HEK293 (cell line): ENCODE results near the gene TSPAN10.

Experiments used
- GLI4 ChIP-seq: fragments of 450-650 bp; formaldehyde crosslinking; IDR thresholded peaks from 2 replicates; pipeline ENCODE4 v1.5.1; 2016; ENCODE audit warnings: missing biosample characterization, missing genetic modification characterization
- HOXC10 ChIP-seq: sonication (generic); formaldehyde crosslinking; IDR thresholded peaks from 2 replicates; pipeline ENCODE4 v1.8.1; 2023; ENCODE audit warnings: mild to moderate bottlenecking, missing genetic modification reagents
- SCRT2 ChIP-seq: fragments of 450-650 bp; formaldehyde crosslinking; IDR thresholded peaks from 2 replicates; pipeline ENCODE4 v1.5.1; 2016; ENCODE audit warnings: missing biosample characterization, missing genetic modification characterization
- TCF7L2 ChIP-seq: IDR thresholded peaks from 2 replicates; pipeline ENCODE4 v1.6.1; 2011; ENCODE audit warnings: low read depth, mild to moderate bottlenecking, inconsistent platforms, low read length, moderate library complexity, borderline replicate concordance
- ZFP3 ChIP-seq: fragments of 450-650 bp; formaldehyde crosslinking; IDR thresholded peaks from 2 replicates; pipeline ENCODE4 v1.5.1; 2016; ENCODE audit warnings: low read depth, missing biosample characterization, missing genetic modification characterization
- ZIC2 ChIP-seq: fragments of 450-650 bp; formaldehyde crosslinking; IDR thresholded peaks from 2 replicates; pipeline ENCODE4 v1.5.1; 2016; ENCODE audit warnings: missing biosample characterization, missing genetic modification characterization
- ZNF174 ChIP-seq: fragments of 450-650 bp; formaldehyde crosslinking; IDR thresholded peaks from 2 replicates; pipeline ENCODE4 v1.5.0; 2017; ENCODE audit warnings: missing biosample characterization, mild to moderate bottlenecking, missing genetic modification characterization
- ZNF335 ChIP-seq: fragments of 450-650 bp; formaldehyde crosslinking; conservative IDR thresholded peaks from 2 replicates; pipeline ENCODE4 v1.5.1; 2016; ENCODE audit warnings: missing biosample characterization, missing genetic modification characterization
- ZNF37A ChIP-seq: fragments of 450-650 bp; IDR thresholded peaks from 2 replicates; pipeline ENCODE4 v1.5.1; 2018; ENCODE audit warnings: missing biosample characterization, missing genetic modification characterization
- ZNF501 ChIP-seq: fragments of 450-650 bp; formaldehyde crosslinking; IDR thresholded peaks from 2 replicates; pipeline ENCODE4 v1.5.1; 2016; ENCODE audit warnings: missing biosample characterization, missing genetic modification characterization
- ZNF544 ChIP-seq: fragments of 450-650 bp; formaldehyde crosslinking; IDR thresholded peaks from 2 replicates; pipeline ENCODE4 v1.5.0; 2017; ENCODE audit warnings: missing biosample characterization, missing genetic modification characterization
- ZNF549 ChIP-seq: fragments of 450-650 bp; IDR thresholded peaks from 2 replicates; pipeline ENCODE4 v1.5.1; 2018; ENCODE audit warnings: missing biosample characterization, missing genetic modification characterization, mild to moderate bottlenecking, inconsistent platforms, moderate library complexity
- ZNF654 ChIP-seq: fragments of 450-650 bp; formaldehyde crosslinking; IDR thresholded peaks from 2 replicates; pipeline ENCODE4 v1.5.1; 2016; ENCODE audit warnings: low read depth, missing biosample characterization, missing genetic modification characterization
- ZNF660 ChIP-seq: fragments of 450-650 bp; IDR thresholded peaks from 2 replicates; pipeline ENCODE4 v1.5.1; 2018; ENCODE audit warnings: missing biosample characterization, mild to moderate bottlenecking, missing genetic modification characterization
- ZNF664 ChIP-seq: fragments of 450-650 bp; formaldehyde crosslinking; IDR thresholded peaks from 2 replicates; pipeline ENCODE4 v1.5.1; 2016; ENCODE audit warnings: missing biosample characterization, missing genetic modification characterization
- TF ChIP-seq, protein P1 (sequence below): fragments of 450-650 bp; formaldehyde crosslinking; IDR thresholded peaks from 2 replicates; pipeline ENCODE4 v1.5.1; 2016; ENCODE audit warnings: missing biosample characterization, missing genetic modification characterization
- TF ChIP-seq, protein P2 (sequence below): fragments of 450-650 bp; formaldehyde crosslinking; IDR thresholded peaks from 2 replicates; pipeline ENCODE4 v1.5.1; 2016; ENCODE audit warnings: missing biosample characterization, missing genetic modification characterization, low read depth
- TF ChIP-seq, protein P3 (sequence below): fragments of 450-650 bp; formaldehyde crosslinking; IDR thresholded peaks from 2 replicates; pipeline ENCODE4 v1.5.1; 2016; ENCODE audit warnings: missing biosample characterization, missing genetic modification characterization
- TF ChIP-seq, protein P4 (sequence below): fragments of 450-650 bp; formaldehyde crosslinking; IDR thresholded peaks from 2 replicates; pipeline ENCODE4 v1.5.1; 2017; ENCODE audit warnings: missing biosample characterization, missing genetic modification characterization
- TF ChIP-seq, protein P5 (sequence below): fragments of 450-650 bp; formaldehyde crosslinking; conservative IDR thresholded peaks from 2 replicates; pipeline ENCODE4 v1.5.1; 2016; ENCODE audit warnings: low read depth, missing biosample characterization, missing genetic modification characterization
- TF ChIP-seq, protein P6 (sequence below): fragments of 450-650 bp; formaldehyde crosslinking; IDR thresholded peaks from 2 replicates; pipeline ENCODE4 v1.5.1; 2016; ENCODE audit warnings: missing biosample characterization, missing genetic modification characterization

The TSPAN10 gene

DNA sequence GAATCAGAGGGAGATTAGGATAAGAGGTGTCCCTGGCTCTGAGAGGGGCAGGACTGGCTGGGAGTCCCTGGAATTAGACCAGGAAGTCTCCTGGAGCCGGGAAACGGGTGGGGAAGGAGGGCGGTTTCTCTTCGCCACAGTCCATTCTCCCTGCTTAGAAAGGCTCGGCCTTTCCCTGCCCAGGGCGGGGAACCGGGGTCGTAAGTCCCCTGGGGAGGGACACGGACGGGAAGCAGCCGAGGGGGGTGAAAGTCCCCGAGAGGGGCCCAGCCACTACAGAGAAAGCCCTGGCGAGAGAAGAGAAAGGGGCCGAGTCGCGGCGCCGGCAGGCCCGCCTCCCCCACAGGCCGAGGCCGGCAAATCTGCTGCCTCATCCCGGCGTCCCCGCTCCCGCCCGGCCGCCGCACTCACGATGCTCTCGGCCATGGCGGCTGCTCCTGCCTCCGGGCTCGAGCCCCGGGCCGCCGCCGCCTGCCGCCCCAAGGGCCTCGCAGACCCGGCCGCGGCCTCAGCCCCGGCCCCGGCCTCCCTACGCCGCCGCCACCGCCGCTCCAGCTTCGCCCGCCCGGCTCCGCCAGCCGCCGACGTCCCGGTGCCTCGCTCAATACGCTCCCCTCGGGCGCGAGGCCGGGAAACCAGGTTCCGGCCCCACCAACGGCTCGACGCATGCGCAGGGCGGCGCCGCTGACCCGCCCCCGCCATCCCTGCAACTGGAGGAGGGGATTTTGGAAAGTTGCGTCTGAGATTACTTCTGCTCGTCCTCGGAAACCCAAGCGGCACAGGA, at the start of gene TSPAN10, which contains the start of gene NPLOC4 (continued):
- TF ChIP-seq, protein P1, sequence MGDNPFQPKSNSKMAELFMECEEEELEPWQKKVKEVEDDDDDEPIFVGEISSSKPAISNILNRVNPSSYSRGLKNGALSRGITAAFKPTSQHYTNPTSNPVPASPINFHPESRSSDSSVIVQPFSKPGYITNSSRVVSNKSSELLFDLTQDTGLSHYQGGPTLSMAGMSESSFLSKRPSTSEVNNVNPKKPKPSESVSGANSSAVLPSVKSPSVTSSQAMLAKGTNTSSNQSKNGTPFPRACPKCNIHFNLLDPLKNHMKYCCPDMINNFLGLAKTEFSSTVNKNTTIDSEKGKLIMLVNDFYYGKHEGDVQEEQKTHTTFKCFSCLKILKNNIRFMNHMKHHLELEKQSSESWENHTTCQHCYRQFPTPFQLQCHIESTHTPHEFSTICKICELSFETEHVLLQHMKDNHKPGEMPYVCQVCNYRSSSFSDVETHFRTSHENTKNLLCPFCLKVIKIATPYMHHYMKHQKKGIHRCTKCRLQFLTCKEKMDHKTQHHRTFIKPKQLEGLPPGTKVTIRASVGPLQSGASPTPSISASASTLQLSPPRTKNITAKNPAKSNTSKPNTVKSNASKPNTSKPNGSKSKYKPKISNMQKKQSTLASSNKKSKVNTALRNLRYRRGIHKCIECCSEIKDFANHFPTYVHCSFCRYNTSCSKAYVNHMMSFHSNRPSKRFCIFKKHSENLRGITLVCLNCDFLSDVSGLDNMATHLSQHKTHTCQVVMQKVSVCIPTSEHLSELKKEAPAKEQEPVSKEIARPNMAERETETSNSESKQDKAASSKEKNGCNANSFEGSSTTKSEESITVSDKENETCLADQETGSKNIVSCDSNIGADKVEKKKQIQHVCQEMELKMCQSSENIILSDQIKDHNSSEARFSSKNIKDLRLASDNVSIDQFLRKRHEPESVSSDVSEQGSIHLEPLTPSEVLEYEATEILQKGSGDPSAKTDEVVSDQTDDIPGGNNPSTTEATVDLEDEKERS, result no peak
- TF ChIP-seq ZNF544 (tag by site-specific recombination) (no peak), GLI4 (no peak), ZNF501 (tag by site-specific recombination) (no peak), ZFP3 (no peak), ZNF660 (tag by site-specific recombination) (peak; percentile 97), ZNF174 (no peak), ZNF654 (no peak), ZNF549 (no peak), TCF7L2 (no peak), ZNF335 (peak; percentile 37), ZNF664 (tag by site-specific recombination) (no peak), ZIC2 (tag by site-specific recombination) (no peak), SCRT2 (tag by site-specific recombination) (no peak), HOXC10 (no peak), ZNF37A (tag by site-specific recombination) (0 out of 2 replicates have a peak, but pooled peaks have one; percentile 19)
- TF ChIP-seq, protein P2, sequence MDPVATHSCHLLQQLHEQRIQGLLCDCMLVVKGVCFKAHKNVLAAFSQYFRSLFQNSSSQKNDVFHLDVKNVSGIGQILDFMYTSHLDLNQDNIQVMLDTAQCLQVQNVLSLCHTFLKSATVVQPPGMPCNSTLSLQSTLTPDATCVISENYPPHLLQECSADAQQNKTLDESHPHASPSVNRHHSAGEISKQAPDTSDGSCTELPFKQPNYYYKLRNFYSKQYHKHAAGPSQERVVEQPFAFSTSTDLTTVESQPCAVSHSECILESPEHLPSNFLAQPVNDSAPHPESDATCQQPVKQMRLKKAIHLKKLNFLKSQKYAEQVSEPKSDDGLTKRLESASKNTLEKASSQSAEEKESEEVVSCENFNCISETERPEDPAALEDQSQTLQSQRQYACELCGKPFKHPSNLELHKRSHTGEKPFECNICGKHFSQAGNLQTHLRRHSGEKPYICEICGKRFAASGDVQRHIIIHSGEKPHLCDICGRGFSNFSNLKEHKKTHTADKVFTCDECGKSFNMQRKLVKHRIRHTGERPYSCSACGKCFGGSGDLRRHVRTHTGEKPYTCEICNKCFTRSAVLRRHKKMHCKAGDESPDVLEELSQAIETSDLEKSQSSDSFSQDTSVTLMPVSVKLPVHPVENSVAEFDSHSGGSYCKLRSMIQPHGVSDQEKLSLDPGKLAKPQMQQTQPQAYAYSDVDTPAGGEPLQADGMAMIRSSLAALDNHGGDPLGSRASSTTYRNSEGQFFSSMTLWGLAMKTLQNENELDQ (tag by site-specific recombination), result no peak
- TF ChIP-seq, protein P3, sequence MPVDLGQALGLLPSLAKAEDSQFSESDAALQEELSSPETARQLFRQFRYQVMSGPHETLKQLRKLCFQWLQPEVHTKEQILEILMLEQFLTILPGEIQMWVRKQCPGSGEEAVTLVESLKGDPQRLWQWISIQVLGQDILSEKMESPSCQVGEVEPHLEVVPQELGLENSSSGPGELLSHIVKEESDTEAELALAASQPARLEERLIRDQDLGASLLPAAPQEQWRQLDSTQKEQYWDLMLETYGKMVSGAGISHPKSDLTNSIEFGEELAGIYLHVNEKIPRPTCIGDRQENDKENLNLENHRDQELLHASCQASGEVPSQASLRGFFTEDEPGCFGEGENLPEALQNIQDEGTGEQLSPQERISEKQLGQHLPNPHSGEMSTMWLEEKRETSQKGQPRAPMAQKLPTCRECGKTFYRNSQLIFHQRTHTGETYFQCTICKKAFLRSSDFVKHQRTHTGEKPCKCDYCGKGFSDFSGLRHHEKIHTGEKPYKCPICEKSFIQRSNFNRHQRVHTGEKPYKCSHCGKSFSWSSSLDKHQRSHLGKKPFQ (tag by site-specific recombination), result no peak
- TF ChIP-seq, protein P4, sequence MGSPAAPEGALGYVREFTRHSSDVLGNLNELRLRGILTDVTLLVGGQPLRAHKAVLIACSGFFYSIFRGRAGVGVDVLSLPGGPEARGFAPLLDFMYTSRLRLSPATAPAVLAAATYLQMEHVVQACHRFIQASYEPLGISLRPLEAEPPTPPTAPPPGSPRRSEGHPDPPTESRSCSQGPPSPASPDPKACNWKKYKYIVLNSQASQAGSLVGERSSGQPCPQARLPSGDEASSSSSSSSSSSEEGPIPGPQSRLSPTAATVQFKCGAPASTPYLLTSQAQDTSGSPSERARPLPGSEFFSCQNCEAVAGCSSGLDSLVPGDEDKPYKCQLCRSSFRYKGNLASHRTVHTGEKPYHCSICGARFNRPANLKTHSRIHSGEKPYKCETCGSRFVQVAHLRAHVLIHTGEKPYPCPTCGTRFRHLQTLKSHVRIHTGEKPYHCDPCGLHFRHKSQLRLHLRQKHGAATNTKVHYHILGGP (tag by site-specific recombination), result no peak
- TF ChIP-seq, protein P5, sequence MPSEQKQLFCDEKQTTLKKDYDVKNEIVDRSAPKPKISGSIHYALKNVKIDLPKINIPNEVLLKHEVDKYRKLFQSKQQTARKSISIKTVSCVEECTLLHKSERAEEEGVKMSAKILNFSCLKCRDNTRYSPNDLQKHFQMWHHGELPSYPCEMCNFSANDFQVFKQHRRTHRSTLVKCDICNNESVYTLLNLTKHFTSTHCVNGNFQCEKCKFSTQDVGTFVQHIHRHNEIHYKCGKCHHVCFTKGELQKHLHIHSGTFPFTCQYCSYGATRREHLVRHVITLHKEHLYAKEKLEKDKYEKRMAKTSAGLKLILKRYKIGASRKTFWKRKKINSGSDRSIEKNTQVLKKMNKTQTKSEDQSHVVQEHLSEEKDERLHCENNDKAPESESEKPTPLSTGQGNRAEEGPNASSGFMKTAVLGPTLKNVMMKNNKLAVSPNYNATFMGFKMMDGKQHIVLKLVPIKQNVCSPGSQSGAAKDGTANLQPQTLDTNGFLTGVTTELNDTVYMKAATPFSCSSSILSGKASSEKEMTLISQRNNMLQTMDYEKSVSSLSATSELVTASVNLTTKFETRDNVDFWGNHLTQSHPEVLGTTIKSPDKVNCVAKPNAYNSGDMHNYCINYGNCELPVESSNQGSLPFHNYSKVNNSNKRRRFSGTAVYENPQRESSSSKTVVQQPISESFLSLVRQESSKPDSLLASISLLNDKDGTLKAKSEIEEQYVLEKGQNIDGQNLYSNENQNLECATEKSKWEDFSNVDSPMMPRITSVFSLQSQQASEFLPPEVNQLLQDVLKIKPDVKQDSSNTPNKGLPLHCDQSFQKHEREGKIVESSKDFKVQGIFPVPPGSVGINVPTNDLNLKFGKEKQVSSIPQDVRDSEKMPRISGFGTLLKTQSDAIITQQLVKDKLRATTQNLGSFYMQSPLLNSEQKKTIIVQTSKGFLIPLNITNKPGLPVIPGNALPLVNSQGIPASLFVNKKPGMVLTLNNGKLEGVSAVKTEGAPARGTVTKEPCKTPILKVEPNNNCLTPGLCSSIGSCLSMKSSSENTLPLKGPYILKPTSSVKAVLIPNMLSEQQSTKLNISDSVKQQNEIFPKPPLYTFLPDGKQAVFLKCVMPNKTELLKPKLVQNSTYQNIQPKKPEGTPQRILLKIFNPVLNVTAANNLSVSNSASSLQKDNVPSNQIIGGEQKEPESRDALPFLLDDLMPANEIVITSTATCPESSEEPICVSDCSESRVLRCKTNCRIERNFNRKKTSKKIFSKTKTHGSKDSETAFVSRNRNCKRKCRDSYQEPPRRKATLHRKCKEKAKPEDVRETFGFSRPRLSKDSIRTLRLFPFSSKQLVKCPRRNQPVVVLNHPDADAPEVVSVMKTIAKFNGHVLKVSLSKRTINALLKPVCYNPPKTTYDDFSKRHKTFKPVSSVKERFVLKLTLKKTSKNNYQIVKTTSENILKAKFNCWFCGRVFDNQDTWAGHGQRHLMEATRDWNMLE (tag by site-specific recombination), result 0 out of 2 replicates have a peak, but pooled peaks have one; percentile 12
- TF ChIP-seq, protein P6, sequence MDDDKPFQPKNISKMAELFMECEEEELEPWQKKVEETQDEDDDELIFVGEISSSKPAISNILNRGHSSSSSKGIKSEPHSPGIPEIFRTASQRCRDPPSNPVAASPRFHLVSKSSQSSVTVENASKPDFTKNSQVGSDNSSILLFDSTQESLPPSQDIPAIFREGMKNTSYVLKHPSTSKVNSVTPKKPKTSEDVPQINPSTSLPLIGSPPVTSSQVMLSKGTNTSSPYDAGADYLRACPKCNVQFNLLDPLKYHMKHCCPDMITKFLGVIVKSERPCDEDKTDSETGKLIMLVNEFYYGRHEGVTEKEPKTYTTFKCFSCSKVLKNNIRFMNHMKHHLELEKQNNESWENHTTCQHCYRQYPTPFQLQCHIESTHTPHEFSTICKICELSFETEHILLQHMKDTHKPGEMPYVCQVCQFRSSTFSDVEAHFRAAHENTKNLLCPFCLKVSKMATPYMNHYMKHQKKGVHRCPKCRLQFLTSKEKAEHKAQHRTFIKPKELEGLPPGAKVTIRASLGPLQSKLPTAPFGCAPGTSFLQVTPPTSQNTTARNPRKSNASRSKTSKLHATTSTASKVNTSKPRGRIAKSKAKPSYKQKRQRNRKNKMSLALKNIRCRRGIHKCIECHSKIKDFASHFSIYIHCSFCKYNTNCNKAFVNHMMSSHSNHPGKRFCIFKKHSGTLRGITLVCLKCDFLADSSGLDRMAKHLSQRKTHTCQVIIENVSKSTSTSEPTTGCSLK (tag by site-specific recombination), result no peak
